DOHH2 (cell line): ENCODE data around the gene TAF3.

Experiments used
- H3F3A ChIP-seq: fragments of 200-600 bp; sonication (generic), shearing (Covaris generic); 2 replicates; pipeline ENCODE4 v1.6.0; 2016; ENCODE audit warnings: antibody characterized with exemption, mild to moderate bottlenecking; ENCODE audit not compliant: control insufficient read depth, insufficient read depth
- H3K27ac ChIP-seq: fragments of 200-600 bp; sonication (generic); 2 replicates; pipeline ENCODE4 v1.5.1; 2014; ENCODE audit warnings: low read depth, mild to moderate bottlenecking, low read length, moderate library complexity
- H3K27me3 ChIP-seq: fragments of 200-600 bp; sonication (generic); 2 replicates; pipeline ENCODE4 v1.6.1; 2014; ENCODE audit warnings: mild to moderate bottlenecking, low read length, mixed read lengths; ENCODE audit not compliant: control insufficient read depth
- H3K36me3 ChIP-seq: fragments of 200-600 bp; sonication (generic); 2 replicates; pipeline ENCODE4 v1.6.1; 2014; ENCODE audit warnings: mild to moderate bottlenecking, low read length, moderate library complexity, mixed read lengths; ENCODE audit not compliant: control insufficient read depth
- H3K4me1 ChIP-seq: fragments of 200-600 bp; sonication (generic); 2 replicates; pipeline ENCODE4 v1.6.1; 2014; ENCODE audit warnings: mild to moderate bottlenecking, low read length, mixed read lengths; ENCODE audit not compliant: control insufficient read depth
- H3K4me2 ChIP-seq: fragments of 200-600 bp; sonication (generic); 2 replicates; pipeline ENCODE4 v1.6.0; 2014; ENCODE audit warnings: mild to moderate bottlenecking, low read length, moderate library complexity
- H3K4me3 ChIP-seq: fragments of 200-600 bp; sonication (generic); 2 replicates; pipeline ENCODE4 v1.5.1; 2014; ENCODE audit warnings: mild to moderate bottlenecking, low read length, mixed read lengths
- H3K79me2 ChIP-seq: fragments of 200-600 bp; sonication (generic); 2 replicates; pipeline ENCODE4 v1.6.1; 2014; ENCODE audit warnings: mild to moderate bottlenecking, low read length, mixed read lengths; ENCODE audit not compliant: control insufficient read depth
- H3K9me2 ChIP-seq: fragments of 200-600 bp; sonication (generic); replicated peaks from 2 replicates; pipeline ENCODE4 v1.6.1; 2014; ENCODE audit warnings: mild to moderate bottlenecking, low read length, mixed read lengths; ENCODE audit not compliant: control insufficient read depth
- H3K9me3 ChIP-seq: fragments of 200-600 bp; sonication (generic); 2 replicates; pipeline ENCODE4 v1.6.1; 2014; ENCODE audit warnings: antibody characterized with exemption, low read length, mixed read lengths; ENCODE audit not compliant: control insufficient read depth, insufficient read depth
- H4K20me1 ChIP-seq: fragments of 200-600 bp; sonication (generic); 2 replicates; pipeline ENCODE4 v1.6.0; 2014; ENCODE audit warnings: low read depth, mild to moderate bottlenecking, antibody characterized with exemption, low read length, moderate library complexity; ENCODE audit not compliant: control insufficient read depth, insufficient read depth
- EZH2phosphoT487 ChIP-seq: fragments of 200-600 bp; sonication (generic); IDR thresholded peaks from 2 replicates; pipeline ENCODE4 v1.6.1; 2017; ENCODE audit warnings: borderline replicate concordance, mild to moderate bottlenecking, antibody characterized with exemption, low read length, moderate library complexity, mixed read lengths
- TF ChIP-seq, protein P1 (sequence below): fragments of 200-600 bp; sonication (generic); IDR thresholded peaks from one replicate; pipeline ENCODE4 v1.5.1; 2014; ENCODE audit warnings: antibody characterized with exemption, mild to moderate bottlenecking, low read depth, low read length; ENCODE audit not compliant: poor library complexity, severe bottlenecking

TAF3 gene

GRCh38 chr10:7788639-7789286, 29.5 kb upstream of the TAF3 start:
- Histone ChIP-seq H3K4me2 (peak overlapping the region; percentile 60), H3K36me3 (peaks cover 43% of the 10 kb centered on the region), H4K20me1 (peaks cover 21% of the 10 kb centered on the region), H3K27ac (peak overlapping the region; percentile 46), H3K9me2 (no peaks in the 10 kb centered on the region), H3K27me3 (no peaks in the 10 kb centered on the region), H3K4me3 (peak overlapping the region; percentile 87), H3K4me1 (peaks cover 25% of the 10 kb centered on the region), H3K79me2 (peaks cover 98% of the 10 kb centered on the region), H3F3A (no peaks in the 10 kb centered on the region), H3K9me3 (no peaks in the 10 kb centered on the region)
- TF ChIP-seq EZH2phosphoT487: no peak
- TF ChIP-seq, protein P1, sequence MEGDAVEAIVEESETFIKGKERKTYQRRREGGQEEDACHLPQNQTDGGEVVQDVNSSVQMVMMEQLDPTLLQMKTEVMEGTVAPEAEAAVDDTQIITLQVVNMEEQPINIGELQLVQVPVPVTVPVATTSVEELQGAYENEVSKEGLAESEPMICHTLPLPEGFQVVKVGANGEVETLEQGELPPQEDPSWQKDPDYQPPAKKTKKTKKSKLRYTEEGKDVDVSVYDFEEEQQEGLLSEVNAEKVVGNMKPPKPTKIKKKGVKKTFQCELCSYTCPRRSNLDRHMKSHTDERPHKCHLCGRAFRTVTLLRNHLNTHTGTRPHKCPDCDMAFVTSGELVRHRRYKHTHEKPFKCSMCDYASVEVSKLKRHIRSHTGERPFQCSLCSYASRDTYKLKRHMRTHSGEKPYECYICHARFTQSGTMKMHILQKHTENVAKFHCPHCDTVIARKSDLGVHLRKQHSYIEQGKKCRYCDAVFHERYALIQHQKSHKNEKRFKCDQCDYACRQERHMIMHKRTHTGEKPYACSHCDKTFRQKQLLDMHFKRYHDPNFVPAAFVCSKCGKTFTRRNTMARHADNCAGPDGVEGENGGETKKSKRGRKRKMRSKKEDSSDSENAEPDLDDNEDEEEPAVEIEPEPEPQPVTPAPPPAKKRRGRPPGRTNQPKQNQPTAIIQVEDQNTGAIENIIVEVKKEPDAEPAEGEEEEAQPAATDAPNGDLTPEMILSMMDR: no peak

DNA sequence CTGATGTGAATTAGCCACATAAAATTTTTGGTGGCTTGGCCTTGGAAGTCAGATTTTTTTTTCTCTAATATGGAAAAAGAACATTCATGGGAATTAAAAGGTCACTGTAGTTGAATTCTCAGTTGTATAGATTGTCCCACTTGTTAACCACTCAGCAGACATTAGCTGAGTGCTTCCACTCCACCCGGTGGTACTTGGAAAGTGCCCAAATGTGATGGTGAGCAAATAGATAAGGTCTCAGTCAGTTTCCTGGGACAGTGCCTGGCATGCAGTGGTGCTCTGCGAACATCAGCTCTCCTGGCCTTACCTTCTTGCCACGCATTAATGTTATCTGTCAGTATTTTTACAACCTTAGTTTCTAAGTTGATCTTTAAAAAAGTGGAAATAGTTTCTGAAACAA, 28.9 kb upstream of the TAF3 start:
- no peaks in the 10 kb centered on the region for H3K9me3 ChIP-seq
- peak overlapping the region; percentile 60 for H3K4me2 ChIP-seq
- peaks cover 26% of the 10 kb centered on the region for H4K20me1 ChIP-seq
- peaks cover 25% of the 10 kb centered on the region for H3K4me1 ChIP-seq
- no peaks in the 10 kb centered on the region for H3K9me2 ChIP-seq
- H3K27ac ChIP-seq: no peak overlapping the region
- peak overlapping the region; percentile 87 for H3K4me3 ChIP-seq
- peaks cover 100% of the 10 kb centered on the region for H3K79me2 ChIP-seq
- no peaks in the 10 kb centered on the region for H3K27me3 ChIP-seq
- TF ChIP-seq, protein P1: no peak
- no peak for TF ChIP-seq EZH2phosphoT487
- H3F3A ChIP-seq: no peaks in the 10 kb centered on the region
- H3K36me3 ChIP-seq: peaks cover 47% of the 10 kb centered on the region

DNA sequence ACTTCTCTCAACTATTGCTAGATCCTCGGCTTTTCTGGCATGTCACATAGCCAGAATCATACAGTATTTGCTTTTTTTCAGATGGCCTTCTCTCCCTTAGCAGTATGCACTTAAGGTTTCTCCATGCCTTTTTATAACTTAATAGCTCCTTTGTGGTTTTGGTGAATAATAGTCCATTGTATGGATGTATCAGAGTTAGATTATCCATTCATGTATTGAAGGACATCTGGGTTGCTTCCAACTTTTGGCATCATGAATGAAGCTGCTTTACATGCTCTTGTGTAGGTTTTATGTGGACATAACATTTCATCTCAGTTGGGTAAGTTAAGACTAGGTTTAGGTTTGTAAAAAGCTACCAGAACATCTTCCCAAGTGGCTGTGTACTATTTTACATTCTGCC, 25.8 kb upstream of the TAF3 start:
- H3K27me3 ChIP-seq: no peaks in the 10 kb centered on the region
- no peaks in the 10 kb centered on the region for H3K9me3 ChIP-seq
- no peaks in the 10 kb centered on the region for H3K9me2 ChIP-seq
- H3K4me2 ChIP-seq: no peak overlapping the region
- no peaks in the 10 kb centered on the region; the same call in 1 of the 2 replicates for H3F3A ChIP-seq
- peaks cover 96% of the 10 kb centered on the region for H3K79me2 ChIP-seq
- no peak overlapping the region for H3K4me3 ChIP-seq
- H4K20me1 ChIP-seq: peaks cover 26% of the 10 kb centered on the region
- TF ChIP-seq, protein P1: no peak
- TF ChIP-seq EZH2phosphoT487: no peak
- H3K36me3 ChIP-seq: peaks cover 69% of the 10 kb centered on the region
- H3K4me1 ChIP-seq: peaks cover 16% of the 10 kb centered on the region
- no peak overlapping the region for H3K27ac ChIP-seq
